H1 (cell line): ENCODE data around the gene SENP1. TPM values are rescaled to one million over a fixed set of nuclear protein-coding genes. Genes with fewer than 3 reads are reported as not detected.

Experiments
- CTCF ChIA-PET: fragments of 300-600 bp; sonication (Branson Sonifier 250); formaldehyde crosslinking; loops from one replicate; lab custom pipeline; 2021; ENCODE audit not compliant: partially characterized antibody; lab: Charles Lee
- POLR2A ChIA-PET: fragments of 300-600 bp; sonication (Branson Sonifier 250); formaldehyde crosslinking; loops from one replicate; lab custom pipeline; 2021; ENCODE audit warnings: inconsistent platforms; ENCODE audit not compliant: partially characterized antibody; lab: Charles Lee
- DNase-seq, 2 experiments: peaks; one replicate each; pipeline versions ENCODE4 v3.0.0 to v3.0.0-alpha.2; 2010 to 2022; ENCODE audit warnings: low spot score in 2 of 2, low read depth in 1 of 2, mixed read lengths in 1 of 2
- FAIRE-seq: peaks from 2 replicates; lab custom pipeline; 2011; peaks lifted over from hg19 to GRCh38; lab: Jason Lieb, UNC
- H2AFZ ChIP-seq: 2 replicates; pipeline ENCODE4 v1.8.1; 2012; ENCODE audit warnings: low read length, inconsistent platforms
- H2AK5ac ChIP-seq: 2 replicates; pipeline ENCODE4 v1.6.1; 2013; ENCODE audit warnings: low read depth, low read length
- H2BK120ac ChIP-seq: replicated peaks from 2 replicates; pipeline ENCODE3; 2013; ENCODE audit warnings: low read depth, low read length, inconsistent platforms
- H2BK12ac ChIP-seq: 2 replicates; pipeline ENCODE4 v1.6.1; 2013; ENCODE audit warnings: low read depth, low read length
- H2BK15ac ChIP-seq: 2 replicates; pipeline ENCODE4 v1.6.1; 2013; ENCODE audit warnings: low read length
- H2BK20ac ChIP-seq: 2 replicates; pipeline ENCODE4 v1.6.1; 2013; ENCODE audit warnings: low read length
- H2BK5ac ChIP-seq: 2 replicates; pipeline ENCODE4 v1.6.1; 2013; ENCODE audit warnings: low read depth, low read length
- H3K14ac ChIP-seq: 2 replicates; pipeline ENCODE4 v1.6.1; 2013; ENCODE audit warnings: inconsistent platforms; ENCODE audit not compliant: insufficient read length
- H3K18ac ChIP-seq: 2 replicates; pipeline ENCODE4 v1.6.1; 2013; ENCODE audit warnings: low read length; ENCODE audit errors: extremely low read depth
- H3K23ac ChIP-seq: 2 replicates; pipeline ENCODE4 v1.6.1; 2013; ENCODE audit warnings: inconsistent platforms; ENCODE audit not compliant: insufficient read length
- H3K23me2 ChIP-seq: 2 replicates; pipeline ENCODE4 v1.6.1; 2013; ENCODE audit warnings: low read depth, low read length
- H3K27ac ChIP-seq: 2 replicates; pipeline ENCODE4 v1.6.1; 2011; ENCODE audit warnings: low read depth, low read length, inconsistent platforms
- H3K27me3 ChIP-seq, 4 experiments: replicated peaks in 1 of 4; 1 replicate in 1 of 4; 2 replicates in 3 of 4; pipeline versions ENCODE4 v1.6.1 to v1.8.1; 2011 to 2013; ENCODE audit warnings: low read length in 3 of 4, mild to moderate bottlenecking in 3 of 4, inconsistent platforms in 2 of 4, mixed read lengths in 2 of 4, moderate library complexity in 1 of 4; ENCODE audit not compliant: control insufficient read depth in 3 of 4, insufficient read depth in 3 of 4; ENCODE audit errors: extremely low read depth in 1 of 4
- H3K36me3 ChIP-seq, 4 experiments: 2 replicates each; pipeline versions ENCODE4 v1.6.1 to v1.8.1; 2011 to 2013; ENCODE audit warnings: mild to moderate bottlenecking in 4 of 4, low read length in 3 of 4, moderate library complexity in 2 of 4, control low read depth in 1 of 4, inconsistent platforms in 1 of 4; ENCODE audit not compliant: insufficient read depth in 4 of 4, control insufficient read depth in 2 of 4
- H3K4ac ChIP-seq: replicated peaks from 2 replicates; pipeline ENCODE3; 2013; ENCODE audit warnings: low read length, low read depth, mixed read lengths, inconsistent platforms; ENCODE audit not compliant: insufficient read length
- H3K4me1 ChIP-seq, 4 experiments: replicated peaks in 1 of 4; 1 replicate in 1 of 4; 2 replicates in 3 of 4; pipeline versions ENCODE4 v1.6.1 to v1.8.1; 2011 to 2013; ENCODE audit warnings: low read length in 3 of 4, inconsistent platforms in 2 of 4, mixed read lengths in 1 of 4; ENCODE audit not compliant: insufficient read depth in 4 of 4, control insufficient read depth in 3 of 4
- H3K4me2 ChIP-seq, 2 experiments: 2 replicates each; pipeline versions ENCODE4 v1.6.1 to v1.8.1; 2011 to 2013; ENCODE audit warnings: low read depth in 2 of 2, low read length in 2 of 2, control low read depth in 1 of 2, inconsistent platforms in 1 of 2, mild to moderate bottlenecking in 1 of 2; ENCODE audit not compliant: insufficient read depth in 1 of 2
- H3K4me3 ChIP-seq, 4 experiments: fragments of 200-600, 300-600 bp in 1 of 4; sonication (generic), shearing (Covaris generic), sonication (Bioruptor Twin) in 1 of 4; 2 replicates each; pipeline versions ENCODE4 v1.5.1 to v1.8.1; 2011 to 2016; ENCODE audit warnings: low read length in 4 of 4, low read depth in 3 of 4, control low read depth in 2 of 4, inconsistent platforms in 2 of 4, mild to moderate bottlenecking in 2 of 4, mixed read lengths in 1 of 4, moderate library complexity in 1 of 4; ENCODE audit not compliant: insufficient read depth in 2 of 4; ENCODE audit errors: extremely low read depth in 1 of 4
- H3K56ac ChIP-seq: replicated peaks from 2 replicates; pipeline ENCODE3; 2013; ENCODE audit warnings: low read depth, mild to moderate bottlenecking, mixed read lengths, low read length, inconsistent platforms; ENCODE audit not compliant: insufficient read length
- H3K79me1 ChIP-seq: 2 replicates; pipeline ENCODE4 v1.6.1; 2013; ENCODE audit warnings: low read depth, low read length, control low read depth
- H3K79me2 ChIP-seq, 2 experiments: 2 replicates each; pipeline versions ENCODE4 v1.6.1 to v1.8.1; 2012 to 2013; ENCODE audit warnings: low read length in 2 of 2, mild to moderate bottlenecking in 2 of 2, inconsistent platforms in 1 of 2; ENCODE audit not compliant: insufficient read depth in 2 of 2, control insufficient read depth in 1 of 2
- H3K9ac ChIP-seq, 4 experiments: replicated peaks in 1 of 4; 1 replicate in 1 of 4; 2 replicates in 3 of 4; pipeline versions ENCODE4 v1.6.1 to v1.8.1; 2011 to 2013; ENCODE audit warnings: low read depth in 3 of 4, low read length in 3 of 4, control low read depth in 2 of 4, mild to moderate bottlenecking in 2 of 4, moderate library complexity in 2 of 4, inconsistent platforms in 1 of 4; ENCODE audit errors: extremely low read depth in 1 of 4
- H3K9me3 ChIP-seq, 2 experiments: 2 replicates each; pipeline versions ENCODE4 v1.6.1 to v1.8.1; 2012 to 2013; ENCODE audit warnings: mild to moderate bottlenecking in 2 of 2, moderate library complexity in 2 of 2, control low read depth in 1 of 2, inconsistent platforms in 1 of 2, low read depth in 1 of 2, low read length in 1 of 2, mixed read lengths in 1 of 2; ENCODE audit not compliant: insufficient read depth in 2 of 2
- H4K20me1 ChIP-seq, 2 experiments: replicated peaks in 1 of 2; 2 replicates each; pipeline versions ENCODE3 to v1.8.1; 2011 to 2013; ENCODE audit warnings: inconsistent platforms in 2 of 2, low read length in 2 of 2, mild to moderate bottlenecking in 1 of 2; ENCODE audit not compliant: insufficient read depth in 2 of 2, control insufficient read depth in 1 of 2
- H4K5ac ChIP-seq: 2 replicates; pipeline ENCODE4 v1.6.1; 2013; ENCODE audit warnings: low read length, low read depth, mixed read lengths, inconsistent platforms; ENCODE audit not compliant: insufficient read length
- H4K8ac ChIP-seq: 2 replicates; pipeline ENCODE4 v1.8.0; 2013; ENCODE audit warnings: mild to moderate bottlenecking, moderate library complexity, low read length, inconsistent platforms; ENCODE audit not compliant: insufficient read depth; ENCODE audit errors: extremely low read depth
- H4K91ac ChIP-seq: replicated peaks from 2 replicates; pipeline ENCODE3; 2013; ENCODE audit warnings: low read length, mixed read lengths, inconsistent platforms; ENCODE audit not compliant: insufficient read length
- NANOG ChIP-seq: IDR thresholded peaks from 2 replicates; pipeline ENCODE4 v1.6.1; 2011; ENCODE audit warnings: low read length, low read depth, mild to moderate bottlenecking, inconsistent platforms; ENCODE audit not compliant: insufficient read depth, poor library complexity, severe bottlenecking
- WGBS, 2 experiments: shearing (Covaris generic) in 1 of 2; methylation state at CpG; one replicate each; pipeline versions ENCODE4 v1.1.6 to v1.1.7; 2013 to 2015; ENCODE audit warnings: low lambda C conversion rate in 2 of 2, mixed read lengths in 2 of 2, inconsistent platforms in 1 of 2, low coverage in 1 of 2, missing lambda C conversion rate in 1 of 2; ENCODE audit not compliant: insufficient replicate concordance in 2 of 2, insufficient coverage in 1 of 2, insufficient read length in 1 of 2; ENCODE audit errors: extremely low coverage in 1 of 2, missing lambda C conversion rate in 1 of 2; 5-methylcytosine and 5-hydroxymethylcytosine counted together
- polyA plus RNA-seq, 7 experiments: library from polyadenylated mRNA; depleted of rRNA in 3 of 7; stranded (reverse) in 5 of 7; unstranded in 2 of 7; fragments of >200 nt in 5 of 7; fragments of 200-250 nt in 2 of 7; gene quantifications; 1 replicate in 5 of 7; 2 replicates in 1 of 7; 4 replicates in 1 of 7; pipeline versions ENCODE4 v1.2.1 to v1.2.3, GENCODE V29; 2011 to 2013; ENCODE audit warnings: missing spikeins in 2 of 7, mixed read lengths in 2 of 7
- total RNA-seq: library from RNA; stranded (reverse); fragmentation: NEBNext Ultra II Directional; extraction: Animal tissue kit (Norgen Biotek cat#: 25700); gene quantifications from 2 replicates; pipeline ENCODE4 v1.2.1, GENCODE V29; 2021

The SENP1 gene
- total and polyA plus RNA-seq, 2 of the 8 experiments (the other 6 are each of a cell fraction or from before 2014, with no cell fraction given) = 14.2 to 31.5 TPM

GRCh38 chr12:48045965-48046518 lies 59.8 kb downstream of the SENP1 start:
- no peak overlapping the region for H3K14ac ChIP-seq
- no peak overlapping the region for H4K5ac ChIP-seq
- no peaks in the 10 kb centered on the region for H3K27me3 ChIP-seq
- no peak overlapping the region for H3K23ac ChIP-seq
- no peaks in the 10 kb centered on the region for H3K23me2 ChIP-seq
- H4K8ac ChIP-seq = no peak overlapping the region
- H3K9me3 ChIP-seq = no peaks in the 10 kb centered on the region
- H3K56ac ChIP-seq = no peak overlapping the region
- no peaks in the 10 kb centered on the region for H3K79me2 ChIP-seq
- H3K27ac ChIP-seq = no peak overlapping the region
- H2BK15ac ChIP-seq = no peak overlapping the region
- H3K4me3 ChIP-seq = no peak overlapping the region
- no peak overlapping the region for H2BK20ac ChIP-seq
- WGBS, 2 experiments = 83% methylated on average over 2 of the region's 2 CpGs; no CpG with 5 or more reads in 1 of the 2 experiments
- H2BK120ac ChIP-seq = no peak overlapping the region
- no peak overlapping the region for H2BK5ac ChIP-seq
- no peaks in the 10 kb centered on the region for H4K20me1 ChIP-seq
- peaks cover 14 to 48% (median 24%) of the 10 kb centered on the region in 4 experiments for H3K36me3 ChIP-seq
- FAIRE-seq = no peak
- H3K9ac ChIP-seq = no peak overlapping the region
- no peak overlapping the region for H2BK12ac ChIP-seq
- H3K4me2 ChIP-seq = no peak overlapping the region
- no peak overlapping the region for H2AFZ ChIP-seq
- no peaks in the 10 kb centered on the region for H3K79me1 ChIP-seq
- no peak for DNase-seq
- CTCF ChIA-PET = interaction anchor here (0.6 to 2.0 kb wide), 3 partner anchors 16 to 128 kb away, joined by 4 to 8 read pairs (median 6); no protein-coding TSS in a partner anchor
- H4K91ac ChIP-seq = no peak overlapping the region
- no peaks in the 10 kb centered on the region for H3K4me1 ChIP-seq
- POLR2A ChIA-PET = interaction anchor here (1.2 to 1.4 kb wide), 2 partner anchors 9 to 59 kb away, joined by 3 read pairs; partner anchors contain the start of gene SENP1
- no peak overlapping the region for H3K18ac ChIP-seq
- no peak overlapping the region for H2AK5ac ChIP-seq
- H3K4ac ChIP-seq = no peak overlapping the region
- TF ChIP-seq NANOG = no peak
